ENCODE results near the gene GEMIN4.

DNA sequence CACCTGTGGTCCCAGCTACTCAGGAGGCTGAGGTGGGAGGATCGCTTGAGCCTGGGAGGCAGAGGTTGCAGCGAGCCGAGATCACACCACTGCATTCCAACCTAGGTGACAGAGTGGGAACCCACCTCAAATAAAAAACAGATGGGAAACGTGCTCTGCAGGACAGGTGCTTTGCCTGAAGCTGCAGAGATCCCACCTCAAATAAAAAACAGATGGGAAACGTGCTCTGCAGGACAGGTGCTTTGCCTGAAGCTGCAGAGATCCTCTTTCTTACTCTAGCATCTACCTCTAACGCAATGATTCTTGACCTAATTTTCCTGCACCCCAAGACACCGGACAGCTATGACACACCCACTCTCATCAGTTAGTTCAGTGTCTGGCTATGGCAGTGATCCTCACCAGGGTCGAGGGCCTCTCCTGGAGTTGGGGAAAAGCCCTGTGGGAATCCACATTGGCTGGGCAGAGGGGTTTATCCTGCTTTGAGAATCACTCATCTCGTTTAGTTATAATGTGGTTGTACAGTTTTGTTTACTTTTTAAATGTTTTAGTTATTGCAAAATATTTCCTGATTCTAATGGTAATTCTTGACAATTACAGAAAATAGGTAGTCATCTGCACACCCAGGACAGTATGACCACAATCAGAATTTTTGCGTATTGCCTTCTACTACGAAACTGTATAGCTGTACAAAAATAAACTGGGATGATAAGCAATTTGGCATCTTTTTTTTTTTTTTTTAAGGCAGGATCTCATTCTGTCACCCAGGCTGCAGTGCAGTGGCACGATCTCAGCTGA is 48.8 kb downstream of the GEMIN4 start:
- TF ChIP-seq POLR2A (IDR thresholded peaks at IDR 0.05) (no peak), CTCF (IDR thresholded peaks at IDR 0.05) (no peak)

Measured in uterus (tissue), 2 donors.